ENCODE data around the gene HS3ST2.
"Not testable (repeated sequence)": the region's sequence is repeated elsewhere in the genome, so short reads cannot be mapped to it uniquely, and the experiment has no call there.

The HS3ST2 gene

DNA sequence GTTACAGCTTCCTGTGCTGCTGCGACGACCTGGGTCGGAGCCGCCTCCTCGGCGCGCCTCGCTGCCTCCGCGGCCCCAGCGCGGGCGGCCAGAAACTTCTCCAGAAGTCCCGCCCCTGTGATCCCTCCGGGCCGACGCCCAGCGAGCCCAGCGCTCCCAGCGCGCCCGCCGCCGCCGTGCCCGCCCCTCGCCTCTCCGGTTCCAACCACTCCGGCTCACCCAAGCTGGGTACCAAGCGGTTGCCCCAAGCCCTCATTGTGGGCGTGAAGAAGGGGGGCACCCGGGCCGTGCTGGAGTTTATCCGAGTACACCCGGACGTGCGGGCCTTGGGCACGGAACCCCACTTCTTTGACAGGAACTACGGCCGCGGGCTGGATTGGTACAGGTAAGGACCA lies 746 bp downstream of the HS3ST2 start:
- no peak for DNase-seq

GRCh38 chr16:22815863-22816262 lies 1.9 kb downstream of the HS3ST2 start:
- DNase-seq: no peak

DNA sequence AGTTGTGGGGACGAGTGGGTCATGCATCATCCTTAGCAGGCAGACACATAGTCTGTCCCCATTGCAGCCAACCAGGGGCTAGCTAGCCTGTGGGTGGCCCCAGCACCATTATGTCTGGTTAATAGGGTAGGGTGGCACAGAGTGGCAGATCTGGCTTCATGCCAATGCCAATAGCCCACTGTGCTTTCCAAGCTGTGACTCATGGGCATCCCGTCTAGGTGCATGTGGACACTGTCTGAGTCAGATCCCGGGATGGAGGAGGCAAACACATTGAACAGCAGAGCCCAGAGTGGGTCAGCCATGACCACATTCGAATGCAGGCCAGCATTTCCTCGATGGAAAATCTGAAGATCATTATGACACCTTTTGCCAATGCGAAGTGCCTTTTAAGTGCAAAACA lies 2.5 kb downstream of the HS3ST2 start:
- no peak for DNase-seq

GRCh38 chr16:22818736-22819135 lies 4.8 kb downstream of the HS3ST2 start:
- not testable (repeated sequence) for DNase-seq

DNA sequence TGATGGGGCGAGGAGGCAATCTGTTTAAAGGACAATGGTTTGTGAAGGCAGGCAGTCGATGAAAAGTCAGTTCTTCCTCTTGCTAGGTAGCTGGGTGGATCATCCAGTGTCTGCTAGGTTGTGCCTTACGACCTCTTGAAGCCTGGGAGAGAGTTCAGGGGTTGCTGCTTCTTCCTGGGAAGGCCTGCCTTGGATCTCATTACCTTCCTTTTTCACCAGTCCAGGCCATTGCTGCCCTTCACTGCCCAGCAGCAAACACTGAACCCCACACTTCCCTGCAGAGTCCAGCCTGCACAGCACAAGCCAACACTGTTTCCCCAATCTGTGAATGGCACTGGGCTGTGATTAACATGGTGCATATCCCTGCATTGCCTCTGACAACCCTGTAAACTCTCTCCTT lies 24.7 kb downstream of the HS3ST2 start:
- DNase-seq: no peak

- not testable (repeated sequence) for DNase-seq
Observed at GRCh38 chr16:22842031-22842430, 28.1 kb downstream of the HS3ST2 start.

DNA sequence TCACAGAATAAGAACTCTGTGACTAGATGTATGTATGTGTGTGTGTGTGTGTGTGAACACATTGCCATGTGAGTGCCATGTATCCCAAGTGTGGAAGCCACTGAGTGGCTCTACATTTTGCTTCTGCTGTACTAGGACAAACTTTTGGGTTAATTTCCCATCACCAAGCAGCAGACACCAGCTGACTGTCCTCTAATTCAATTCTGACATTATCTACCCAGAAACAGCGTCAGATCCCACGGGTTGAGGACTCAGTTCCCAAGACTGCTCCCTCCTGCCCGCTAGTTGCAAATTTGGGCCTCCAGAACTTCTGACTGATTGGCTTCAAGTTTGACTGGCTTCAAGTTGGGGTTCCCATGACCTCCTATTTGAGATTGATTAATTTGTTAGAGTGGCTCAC lies 29.2 kb downstream of the HS3ST2 start:
- no peak for DNase-seq

DNA sequence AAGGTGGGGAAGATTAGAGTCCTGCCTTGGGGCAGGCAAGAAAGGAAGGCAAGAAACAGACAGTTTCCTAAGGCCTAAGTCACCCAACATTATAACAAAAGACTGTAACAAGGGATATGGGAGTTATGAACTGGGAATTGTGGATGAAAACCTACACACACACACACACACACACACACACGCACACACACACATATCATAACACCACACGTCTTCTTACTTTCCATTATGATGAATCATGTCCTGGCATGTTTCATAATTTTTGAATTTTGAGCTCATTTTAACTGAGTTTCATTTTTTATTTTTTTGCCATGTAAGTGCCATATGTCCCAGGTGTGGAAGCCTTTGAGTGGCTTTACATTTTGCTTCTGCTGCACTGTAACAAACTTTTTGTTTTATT lies 29.9 kb downstream of the HS3ST2 start:
- no peak for DNase-seq

DNA sequence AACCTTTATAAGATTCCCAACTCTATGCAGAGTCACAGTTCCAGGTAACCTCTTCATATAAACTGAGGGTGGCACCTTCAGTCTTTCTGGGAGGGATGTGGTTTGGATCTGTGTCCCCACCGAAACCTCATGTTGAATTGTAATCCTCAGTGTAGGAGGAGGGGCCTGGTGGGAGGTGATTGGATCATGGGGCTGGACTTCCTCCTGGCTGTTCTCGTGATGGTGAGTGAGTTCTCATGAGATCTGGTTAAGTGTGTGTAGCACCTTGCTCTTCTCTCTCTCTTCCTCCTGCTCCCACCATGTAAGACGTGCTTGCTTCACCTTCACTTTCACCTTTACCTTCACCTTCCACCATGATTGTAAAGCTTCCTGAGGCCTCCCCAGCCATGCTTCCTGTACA lies 30.5 kb downstream of the HS3ST2 start:
- no peak for DNase-seq

DNA sequence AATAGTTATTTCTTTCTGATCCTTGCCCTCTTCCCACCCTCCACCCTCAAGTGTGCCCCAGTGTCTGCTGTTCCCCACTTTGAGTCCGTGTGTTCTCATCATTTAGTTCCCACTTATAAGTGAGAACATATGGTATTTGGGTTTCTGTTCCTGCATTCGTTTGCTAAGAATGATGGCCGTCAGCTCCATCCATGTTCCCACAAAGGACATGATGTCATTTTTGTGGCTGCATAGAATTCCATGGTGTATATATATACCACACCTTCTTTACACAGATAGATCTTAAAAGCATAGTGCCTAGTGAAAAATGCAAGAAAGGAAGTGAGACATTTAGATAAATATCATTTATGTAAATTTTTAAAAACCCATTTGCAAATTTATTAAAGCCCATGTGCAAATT lies 33.1 kb downstream of the HS3ST2 start:
- DNase-seq: no peak

DNA sequence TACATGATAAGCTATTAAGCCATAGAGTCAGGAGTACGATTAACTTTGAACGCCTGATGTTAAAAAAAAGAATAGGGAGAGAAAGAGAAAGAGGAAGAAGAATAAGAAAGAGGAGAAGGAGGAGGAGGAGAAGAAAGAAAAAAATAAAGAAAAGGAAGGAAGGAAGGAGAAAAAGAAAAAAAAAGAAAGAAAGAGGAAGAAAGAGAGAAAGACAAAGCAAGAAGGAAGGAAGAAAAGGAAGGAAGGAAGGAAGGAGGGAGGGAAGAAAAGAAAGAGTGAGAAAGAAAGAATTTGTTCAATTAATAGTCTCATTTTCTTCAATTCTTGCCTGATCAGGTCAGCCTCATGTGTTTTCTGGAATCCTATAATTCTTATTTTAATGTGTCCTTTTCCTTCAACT lies 33.7 kb downstream of the HS3ST2 start:
- DNase-seq: no peak

- no peak for DNase-seq
Observed at GRCh38 chr16:22848451-22848850, 34.5 kb downstream of the HS3ST2 start.

DNA sequence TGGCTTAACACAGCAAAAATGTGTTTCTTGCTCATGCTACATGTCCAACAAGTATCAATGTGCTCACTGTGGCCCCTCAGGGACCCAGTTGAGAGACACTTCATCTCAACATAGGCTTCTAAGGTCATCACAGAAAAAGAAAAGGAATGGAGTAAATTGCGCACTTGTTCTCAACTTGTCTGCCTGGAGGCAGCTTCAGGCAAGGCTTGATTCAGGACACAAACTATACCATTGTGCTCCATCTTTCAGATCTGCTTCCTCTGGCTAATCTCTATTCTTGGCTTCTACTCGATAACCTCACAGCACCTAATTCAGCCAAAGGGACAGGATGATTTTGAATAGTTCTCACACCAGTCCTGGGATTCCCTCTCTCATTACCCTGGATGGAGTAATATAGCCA lies 35.6 kb downstream of the HS3ST2 start:
- no peak for DNase-seq

- no peak for DNase-seq
Observed at GRCh38 chr16:22855231-22855630, 41.3 kb downstream of the HS3ST2 start.

DNA sequence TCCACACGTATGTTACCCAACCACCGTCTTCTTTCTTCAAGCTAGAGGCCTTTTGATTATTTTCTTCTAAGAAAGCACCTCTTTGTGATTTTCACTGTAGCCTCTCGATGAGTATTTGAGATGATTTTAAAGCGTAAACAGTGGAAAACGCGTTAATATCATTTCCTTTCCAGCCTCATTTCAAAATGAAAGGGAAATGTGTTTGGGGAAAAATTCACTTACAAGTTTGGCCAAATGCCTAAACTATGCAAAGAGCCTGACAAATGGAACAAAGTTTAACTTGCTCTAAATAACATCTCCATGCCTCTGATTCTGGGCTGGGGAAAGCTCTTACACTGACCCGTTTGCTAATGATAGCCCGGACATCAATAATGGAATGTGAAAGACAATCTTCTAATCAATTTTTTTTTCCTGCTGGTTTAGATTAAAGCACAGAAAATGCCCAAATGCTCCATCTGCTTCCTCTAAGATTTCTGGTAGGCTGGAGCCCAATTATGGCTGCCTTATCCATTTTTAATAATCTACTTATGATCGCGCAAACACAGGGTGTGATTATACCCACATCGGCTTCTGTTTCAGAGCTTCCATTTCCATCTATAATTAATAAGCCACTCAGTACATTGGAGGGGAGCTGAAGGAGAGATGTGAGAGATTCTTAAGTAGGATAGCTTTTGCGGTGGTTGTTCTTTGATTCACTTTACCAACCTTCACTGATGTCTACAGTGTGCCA lies 43.5 kb downstream of the HS3ST2 start:
- DNase-seq: no peak

DNA sequence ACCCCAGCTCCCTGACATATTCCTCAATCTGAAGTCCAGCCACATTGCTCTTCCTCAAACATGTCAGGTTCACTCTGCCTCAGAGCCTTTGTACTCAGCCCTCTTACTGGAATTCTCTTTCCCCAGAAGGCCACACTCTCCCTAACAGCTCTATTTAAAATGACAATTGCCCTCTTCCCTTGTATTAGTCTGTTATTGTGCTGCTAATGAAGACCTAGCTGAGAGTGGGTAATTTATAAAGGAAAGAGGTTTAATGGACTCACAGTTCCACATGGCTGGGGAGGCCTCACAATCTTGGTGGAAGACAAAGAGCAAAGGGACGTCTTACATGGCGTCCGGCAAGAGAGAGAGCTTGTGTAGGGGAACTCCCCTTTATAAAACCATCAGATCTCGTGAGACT lies 46.0 kb downstream of the HS3ST2 start:
- DNase-seq: no peak

DNA sequence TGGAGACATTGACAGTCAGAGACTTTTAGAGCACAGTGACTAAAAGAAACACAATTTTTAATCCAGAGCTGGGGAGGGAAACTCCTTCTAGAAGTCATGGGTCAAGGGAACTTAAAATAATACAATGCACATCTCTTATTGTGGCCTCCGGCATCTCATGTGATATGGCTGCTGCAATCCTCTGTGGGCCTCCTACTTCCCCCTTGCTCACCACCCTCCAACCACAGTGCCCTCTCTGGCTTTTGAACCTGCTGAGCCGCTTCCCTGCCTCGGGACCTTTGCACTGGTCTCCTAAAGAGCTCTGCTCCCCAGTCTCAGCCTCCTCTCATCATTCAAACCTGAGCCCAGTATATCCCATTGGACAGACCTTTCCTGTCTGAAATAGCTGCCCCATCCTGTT lies 47.6 kb downstream of the HS3ST2 start:
- no peak for DNase-seq

DNA sequence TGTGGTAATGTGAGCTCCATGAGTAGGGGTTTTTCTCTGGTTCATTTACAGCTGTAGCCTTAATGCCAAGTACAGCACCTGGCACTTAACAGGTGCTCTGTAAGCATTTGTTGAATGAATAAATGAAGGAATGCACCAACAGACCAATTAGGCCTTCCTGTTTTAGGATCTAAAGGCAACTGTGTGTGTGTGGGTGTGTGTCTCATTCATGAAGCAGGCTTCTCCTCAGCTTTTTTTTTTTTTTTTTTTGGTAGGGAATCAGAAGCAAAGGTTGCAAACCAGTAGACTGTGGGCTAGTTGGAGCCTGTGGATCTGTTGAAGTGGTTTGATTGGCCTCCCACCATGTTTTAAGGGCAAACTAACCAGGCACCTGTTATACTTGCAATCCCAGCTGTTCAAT lies 48.1 kb downstream of the HS3ST2 start:
- no peak for DNase-seq

DNA sequence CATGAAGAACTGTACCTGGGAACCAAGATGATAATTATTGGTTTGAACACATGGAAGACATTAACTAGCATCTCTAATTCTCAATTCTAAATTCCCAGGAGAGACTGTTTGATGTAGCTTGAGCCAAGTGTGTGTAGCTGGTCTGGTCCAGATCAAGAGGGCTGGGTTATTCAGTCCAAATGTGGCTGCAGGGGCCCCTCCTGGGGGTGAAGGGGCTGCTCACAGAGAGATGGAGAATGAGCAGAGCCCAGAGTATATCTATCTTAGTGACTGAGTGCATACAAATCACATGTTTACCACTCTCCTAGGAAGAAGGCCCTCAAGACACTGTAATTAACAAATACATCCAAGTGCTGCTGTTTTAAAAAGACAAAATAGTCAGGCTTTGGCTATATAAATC lies 50.4 kb downstream of the HS3ST2 start:
- DNase-seq: no peak

DNA sequence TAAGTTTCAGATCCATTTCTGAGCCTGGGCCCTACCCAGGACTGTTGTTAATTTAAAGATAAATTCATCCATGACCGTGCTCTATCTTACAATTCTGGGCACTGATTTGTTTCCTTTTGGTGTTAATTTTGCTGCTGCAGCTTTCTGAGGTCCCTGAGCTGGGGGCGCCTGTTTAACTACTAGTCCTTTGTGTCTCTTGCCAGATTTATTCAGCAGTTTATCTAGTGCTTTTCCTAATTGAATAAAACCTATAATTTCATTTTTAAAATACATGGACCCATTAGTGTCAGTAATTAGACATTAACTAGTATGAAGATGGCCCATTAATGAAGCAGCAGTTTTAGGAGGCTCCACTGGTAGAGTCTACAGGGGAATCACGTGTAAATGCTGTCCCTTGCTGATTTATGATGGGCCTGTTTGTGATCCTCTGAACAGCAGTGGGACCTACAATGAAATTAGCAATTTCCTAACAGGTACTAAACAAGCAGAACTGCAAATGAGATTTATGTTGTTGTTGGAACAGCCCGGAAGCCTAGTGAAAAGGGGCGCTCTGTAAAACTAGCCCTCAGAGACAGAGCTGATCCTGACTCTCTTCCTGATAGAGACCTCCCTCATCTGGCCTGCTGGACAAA lies 54.7 kb downstream of the HS3ST2 start:
- no peak for DNase-seq

DNA sequence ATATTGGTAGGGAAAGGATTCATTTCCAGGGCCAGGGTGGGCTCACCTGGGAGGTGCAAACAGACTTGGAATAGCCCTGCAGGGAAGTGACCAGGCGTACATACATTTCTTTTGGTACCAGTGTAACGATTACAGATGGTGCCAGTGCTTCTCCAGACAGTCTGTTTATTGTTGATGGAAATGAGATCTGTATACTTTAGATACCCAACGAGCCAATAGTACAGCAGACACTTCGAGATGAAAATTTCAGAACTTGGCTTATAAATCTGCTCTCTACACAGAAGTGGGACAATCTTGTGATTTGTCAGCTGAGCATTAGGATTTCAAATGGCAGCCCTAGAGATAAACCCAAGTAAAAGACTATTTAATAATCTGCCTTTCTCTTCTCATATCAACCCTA lies 57.9 kb downstream of the HS3ST2 start:
- DNase-seq: no peak

DNA sequence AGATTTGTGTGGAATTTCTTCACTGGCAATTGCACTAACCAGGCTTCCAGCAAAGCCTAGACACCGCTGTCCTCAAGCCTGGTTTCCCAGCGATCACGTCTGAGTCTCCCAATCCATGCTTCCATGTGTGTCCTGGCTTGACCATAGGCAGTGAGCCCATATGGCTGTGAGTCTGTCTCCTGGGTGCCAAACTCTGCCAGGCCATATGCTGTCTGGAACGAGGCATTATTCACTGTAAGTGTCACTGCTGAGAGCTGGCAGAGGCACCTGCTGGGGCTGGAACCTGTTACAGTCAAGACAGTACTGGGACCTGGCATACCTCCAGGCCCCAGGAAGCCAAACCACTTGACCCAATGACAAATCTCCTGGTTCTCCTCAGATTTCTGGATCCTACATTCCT lies 60.4 kb downstream of the HS3ST2 start:
- no peak for DNase-seq

DNA sequence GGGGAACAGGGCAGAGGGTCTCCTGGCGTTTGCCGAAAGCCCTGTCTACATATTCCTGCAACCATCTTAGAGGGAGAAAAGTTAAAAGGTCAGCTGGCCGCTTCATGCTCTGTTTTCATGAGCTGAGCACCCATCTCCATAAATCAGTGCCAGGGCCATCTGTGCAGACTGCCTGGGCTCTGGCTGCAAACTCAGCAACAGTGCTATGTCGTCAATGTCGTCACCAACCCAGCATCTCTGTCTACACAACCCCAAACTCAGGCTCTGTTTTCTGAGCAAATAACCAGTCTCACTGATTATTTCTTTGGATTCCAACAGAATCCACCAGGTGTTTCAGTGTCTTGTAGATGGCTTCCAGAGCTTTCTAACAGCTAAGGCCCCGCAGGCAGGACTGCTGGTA lies 65.0 kb downstream of the HS3ST2 start:
- no peak for DNase-seq

DNA sequence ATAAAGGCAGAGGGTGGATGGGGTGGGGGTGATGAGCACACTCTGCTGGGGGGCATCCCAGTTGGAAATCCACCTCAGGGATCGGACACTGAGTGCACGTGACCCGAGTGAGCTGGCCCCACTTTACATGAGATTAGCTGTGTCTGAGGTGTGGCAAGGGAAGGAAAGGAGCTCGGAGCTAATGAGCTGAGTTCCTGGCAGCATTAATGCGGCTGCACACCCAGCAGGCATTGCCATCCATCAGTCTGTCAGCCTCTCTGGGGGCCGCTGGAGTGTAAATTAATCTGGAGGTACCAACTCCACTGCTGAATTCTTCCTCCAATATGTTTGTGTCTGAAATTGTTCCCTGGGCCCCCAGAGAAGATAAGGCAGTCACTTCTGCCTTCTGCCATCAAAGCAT lies 65.5 kb downstream of the HS3ST2 start:
- DNase-seq: no peak

DNA sequence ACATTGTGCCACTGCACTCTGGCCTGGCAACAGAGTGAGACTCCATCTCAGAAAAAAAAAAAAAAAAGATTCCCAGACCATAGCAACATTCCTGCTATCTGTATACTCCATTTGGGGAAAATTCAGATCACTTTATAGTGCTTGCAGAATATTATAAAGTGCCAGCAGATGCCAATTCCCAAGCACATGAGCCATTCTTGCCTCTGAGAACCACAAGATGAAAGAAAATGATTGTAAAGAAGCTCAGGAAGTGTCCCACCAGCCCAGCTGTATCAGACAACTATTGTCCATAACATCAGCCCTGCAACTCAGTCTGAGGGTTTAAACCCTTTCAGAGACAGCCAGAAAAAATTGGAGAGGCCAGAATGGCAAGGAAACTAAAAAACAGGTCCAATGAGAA lies 69.0 kb downstream of the HS3ST2 start:
- no peak for DNase-seq
